DLD1 (cell line): ENCODE results near the gene CDC42EP5.
"Not testable (repeated sequence)": the region's sequence is repeated elsewhere in the genome, so short reads cannot be mapped to it uniquely, and the experiment has no call there.

Experiments used
- in situ Hi-C: cut with HindIII; loops from 2 replicates; pipeline ENCODE4 v1.10.0; 2017; ENCODE audit warnings: low sequenced_read_pairs

The CDC42EP5 gene, protein sequence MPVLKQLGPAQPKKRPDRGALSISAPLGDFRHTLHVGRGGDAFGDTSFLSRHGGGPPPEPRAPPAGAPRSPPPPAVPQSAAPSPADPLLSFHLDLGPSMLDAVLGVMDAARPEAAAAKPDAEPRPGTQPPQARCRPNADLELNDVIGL

DNA sequence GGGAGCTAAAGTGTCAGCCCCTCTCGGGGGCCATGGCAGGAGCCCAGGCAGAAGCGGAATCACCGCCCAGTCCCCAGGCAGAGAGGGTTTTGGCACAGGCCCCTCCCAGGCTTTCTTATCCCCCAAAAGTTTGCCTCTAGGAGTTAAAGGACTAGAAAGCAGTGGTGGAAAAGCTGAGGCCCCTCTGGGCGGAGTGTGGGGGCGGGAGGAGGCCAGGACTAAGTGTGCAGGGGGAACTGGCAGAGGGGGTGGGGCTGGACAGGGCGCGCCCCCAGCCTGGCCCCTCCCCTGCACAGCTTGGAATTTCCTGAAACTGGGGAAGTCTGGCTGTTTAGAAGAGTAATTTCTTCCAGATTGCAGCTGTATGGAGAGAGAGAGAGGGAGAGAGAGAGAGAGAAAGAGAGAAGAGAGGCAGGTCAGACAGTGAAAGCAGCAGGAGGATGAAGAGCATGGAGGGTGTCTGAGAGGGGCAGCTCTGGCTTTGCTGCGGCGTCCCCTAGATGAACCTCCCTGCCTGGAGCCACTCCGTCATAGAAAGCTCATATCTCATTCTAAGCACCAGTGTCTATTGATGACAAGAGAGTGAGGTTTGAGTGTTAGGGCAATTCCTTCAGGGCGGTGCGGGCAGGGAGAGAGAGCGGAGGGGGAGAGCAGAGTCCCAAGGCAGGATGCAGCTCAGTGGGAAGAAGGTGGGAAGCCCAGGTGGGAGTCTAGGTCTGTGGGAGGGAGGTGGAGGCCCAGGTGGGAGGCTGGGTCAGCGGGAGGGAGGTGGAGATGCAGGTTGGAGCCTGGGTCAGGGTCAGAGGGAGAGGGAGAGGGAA, at the start of gene CDC42EP5:
TSS of gene CDC42EP5 (minus strand) at position 226 of the 821 bp plus-strand sequence. CDS start 7,749 bp downstream, outside the sequence.
- in situ Hi-C loops: no loop called here

DNA sequence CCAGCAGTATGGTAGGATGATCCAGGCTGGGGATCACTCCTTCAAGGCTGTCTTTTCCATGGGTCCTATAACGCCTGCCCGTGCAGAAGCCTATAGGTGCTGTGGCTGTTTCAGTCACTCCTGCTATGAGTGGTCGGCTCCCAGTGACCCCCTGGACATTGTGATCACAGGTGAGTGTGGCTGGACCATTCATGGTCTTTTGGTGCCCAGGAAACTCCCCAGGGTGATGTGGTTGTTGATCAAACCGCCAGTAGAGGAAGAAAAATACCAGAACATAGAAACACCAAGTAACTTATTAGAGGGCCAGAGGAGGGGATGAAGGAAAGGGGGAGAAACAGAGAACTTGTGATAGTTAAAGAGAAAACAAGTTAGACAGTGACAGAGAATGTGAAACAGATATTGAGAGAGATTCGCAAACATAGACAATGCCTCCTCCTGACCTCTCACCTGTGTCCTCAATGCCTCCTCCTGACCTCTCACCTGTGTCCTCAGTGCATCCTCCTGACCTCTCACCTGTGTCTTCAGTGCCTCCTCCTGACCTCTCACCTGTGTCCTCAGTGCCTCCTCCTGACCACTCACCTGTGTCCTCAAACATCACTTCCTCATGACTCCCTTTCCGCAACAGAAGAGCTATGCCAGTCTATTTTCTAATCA, 48.9 kb upstream of the CDC42EP5 start:
- in situ Hi-C loops: no loop called here

DNA sequence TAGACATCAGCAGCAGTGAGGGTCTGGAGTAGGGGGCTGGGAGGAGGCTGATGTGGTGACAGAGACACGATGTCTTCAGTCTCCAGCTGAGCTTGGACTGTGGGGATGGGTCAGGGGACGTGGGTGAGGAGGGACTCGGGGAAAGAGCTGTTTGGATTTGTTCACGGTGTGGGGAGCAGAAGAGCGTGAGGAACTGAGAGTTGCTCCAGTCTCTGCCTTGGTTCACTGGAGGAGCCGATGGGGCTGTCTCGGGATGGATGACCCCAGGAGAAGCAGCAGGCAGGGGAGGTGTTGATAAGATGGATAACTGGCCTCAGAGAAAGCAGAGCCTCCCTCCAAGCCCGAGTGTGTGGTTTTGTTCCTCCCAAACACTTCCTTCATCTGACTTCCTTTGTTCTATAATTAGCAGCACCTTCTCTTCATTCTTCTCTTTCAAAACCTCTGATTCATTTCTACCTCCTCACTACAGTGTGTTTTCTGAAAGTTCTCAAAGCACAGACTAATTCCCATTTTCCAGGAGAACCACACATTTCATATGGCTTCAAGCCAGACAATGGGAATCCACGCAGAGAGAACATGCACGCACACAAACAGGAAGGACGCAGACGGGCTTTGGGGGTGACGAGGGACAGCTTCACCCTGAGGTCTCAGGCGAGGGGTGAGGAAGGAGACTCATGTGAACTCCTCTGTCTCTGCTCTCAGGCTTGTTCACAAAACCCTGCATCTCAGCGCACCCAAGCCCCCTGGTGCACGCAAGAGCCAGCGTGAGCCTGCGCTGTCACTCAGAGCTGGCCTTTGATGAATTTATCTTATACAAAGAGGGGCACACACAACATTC, 48.1 kb upstream of the CDC42EP5 start:
- in situ Hi-C loops: no loop called here

DNA sequence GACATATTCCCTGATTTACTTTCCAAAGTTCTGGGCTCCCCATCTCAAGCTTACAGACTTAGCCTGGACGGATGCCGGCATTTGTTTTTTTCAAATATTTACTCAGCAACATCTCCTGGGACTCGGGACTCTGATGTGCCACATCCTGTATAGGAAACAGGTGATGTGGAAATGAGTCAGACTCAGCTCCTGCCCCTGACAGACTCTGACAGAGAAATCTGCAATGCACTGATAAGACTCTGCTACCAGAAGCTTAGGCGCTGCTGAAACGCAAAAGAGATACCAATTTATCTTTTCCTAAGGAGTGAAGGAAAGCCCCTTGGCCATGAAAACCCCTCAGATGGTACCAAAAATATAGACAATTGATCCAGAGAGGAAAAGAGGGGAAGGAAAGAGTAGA, 45.7 kb upstream of the CDC42EP5 start:
- in situ Hi-C loops: no loop called here

DNA sequence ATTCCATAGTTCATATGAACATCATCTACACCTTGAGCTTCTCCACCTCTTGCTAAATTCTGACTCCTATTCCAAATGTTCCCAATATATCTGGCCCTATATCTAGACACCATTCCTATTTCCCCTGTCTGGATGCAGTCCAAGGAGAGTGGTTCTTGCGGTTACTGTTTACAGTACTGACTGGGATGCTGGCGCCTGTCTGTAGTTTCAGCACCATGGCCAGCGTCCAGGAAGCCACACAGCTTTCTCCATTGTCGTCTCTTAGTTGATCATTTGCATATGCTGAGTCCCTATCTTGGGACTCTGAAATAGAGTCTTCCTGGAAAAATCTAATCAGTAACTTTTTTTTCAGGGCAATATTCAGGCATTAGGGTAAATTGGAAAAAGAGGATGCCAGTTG, 44.4 kb upstream of the CDC42EP5 start:
- in situ Hi-C loops: no loop called here

DNA sequence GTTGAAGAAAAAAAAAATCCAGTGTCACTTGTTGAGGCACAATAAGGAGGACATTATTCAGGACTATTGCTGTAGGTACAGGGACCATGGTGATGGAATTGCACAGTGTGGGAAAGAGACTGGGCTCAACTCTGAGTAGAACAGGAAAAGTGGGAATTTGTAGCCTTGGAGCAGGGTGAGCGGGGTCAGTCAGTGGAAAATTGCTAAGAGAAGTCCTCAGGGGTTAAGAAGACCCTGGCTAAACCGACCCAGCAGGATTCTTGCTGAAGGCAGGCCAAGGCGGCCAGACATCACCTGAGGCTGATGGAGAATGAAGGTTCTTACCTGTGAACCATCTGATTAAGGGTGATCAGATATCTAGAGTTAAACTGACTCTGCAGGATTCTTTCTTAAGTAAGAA, 42.1 kb upstream of the CDC42EP5 start:
- in situ Hi-C loops: no loop called here

DNA sequence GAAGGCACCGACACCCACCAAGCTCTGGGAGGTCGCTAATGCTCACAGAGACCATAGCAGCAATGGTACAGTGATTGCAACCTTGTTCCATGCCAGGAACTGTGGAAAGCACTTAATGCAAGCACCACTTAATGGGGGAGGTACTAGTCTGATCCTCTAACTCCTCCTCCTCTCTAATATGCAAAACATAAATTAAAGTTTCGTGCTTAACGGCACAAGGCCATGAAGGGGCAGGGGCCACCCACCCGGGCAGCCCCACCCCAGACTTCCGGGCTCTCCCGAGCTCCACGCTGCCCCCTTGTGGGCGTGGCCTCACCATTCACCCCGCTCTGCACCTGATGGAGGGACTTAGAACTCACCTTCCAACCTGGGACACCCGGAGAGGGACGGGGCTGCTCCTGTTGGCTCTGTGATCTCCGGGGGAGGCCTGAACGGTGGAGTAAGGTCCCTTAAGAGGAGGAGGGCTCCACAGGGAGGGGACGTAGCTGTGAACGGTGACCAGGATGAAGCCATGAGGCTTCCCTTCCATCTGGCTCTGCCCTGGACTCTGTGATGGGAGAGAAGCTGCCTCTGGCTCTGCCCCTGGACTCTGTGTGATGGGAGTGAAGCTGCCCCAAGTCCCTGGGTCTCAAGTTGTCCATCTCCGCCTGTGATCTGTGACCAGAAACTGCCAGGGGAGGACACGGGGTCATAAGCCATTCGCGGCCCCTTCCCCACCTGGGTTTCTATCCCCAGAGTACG, 36.3 kb upstream of the CDC42EP5 start:
- in situ Hi-C loops: not testable (repeated sequence)

DNA sequence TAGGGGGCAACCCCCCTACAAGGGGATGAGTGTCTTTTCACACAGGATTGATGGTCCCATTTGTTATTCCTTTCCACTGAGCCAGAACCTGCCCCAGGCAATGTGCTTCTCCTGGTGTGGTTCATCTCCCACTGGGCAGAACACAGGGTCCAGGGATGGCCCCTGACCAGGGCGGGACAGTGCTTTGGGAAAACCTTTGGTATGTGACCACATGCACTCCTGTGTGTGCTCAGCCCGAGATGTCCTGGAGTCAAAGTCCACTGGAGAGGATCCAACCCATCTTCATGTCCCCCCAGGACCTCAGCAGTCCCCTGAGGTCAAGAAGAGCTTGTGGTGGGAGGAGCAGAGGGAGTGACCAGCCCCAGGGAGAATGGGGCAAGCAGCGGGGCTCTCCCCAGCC, 35.4 kb upstream of the CDC42EP5 start:
- in situ Hi-C loops: not testable (repeated sequence)

DNA sequence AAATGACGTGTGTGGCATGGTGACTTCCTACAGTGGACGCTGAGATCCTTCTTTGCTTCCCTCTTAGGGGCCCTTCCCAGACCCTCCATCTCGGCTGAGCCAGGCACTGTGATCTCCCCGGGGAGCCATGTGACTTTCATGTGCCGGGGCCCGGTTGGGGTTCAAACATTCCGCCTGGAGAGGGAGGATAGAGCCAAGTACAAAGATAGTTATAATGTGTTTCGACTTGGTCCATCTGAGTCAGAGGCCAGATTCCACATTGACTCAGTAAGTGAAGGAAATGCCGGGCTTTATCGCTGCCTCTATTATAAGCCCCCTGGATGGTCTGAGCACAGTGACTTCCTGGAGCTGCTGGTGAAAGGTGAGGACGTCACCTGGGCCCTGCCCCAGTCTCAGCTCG, 34.7 kb upstream of the CDC42EP5 start:
- in situ Hi-C loops: no loop called here

DNA sequence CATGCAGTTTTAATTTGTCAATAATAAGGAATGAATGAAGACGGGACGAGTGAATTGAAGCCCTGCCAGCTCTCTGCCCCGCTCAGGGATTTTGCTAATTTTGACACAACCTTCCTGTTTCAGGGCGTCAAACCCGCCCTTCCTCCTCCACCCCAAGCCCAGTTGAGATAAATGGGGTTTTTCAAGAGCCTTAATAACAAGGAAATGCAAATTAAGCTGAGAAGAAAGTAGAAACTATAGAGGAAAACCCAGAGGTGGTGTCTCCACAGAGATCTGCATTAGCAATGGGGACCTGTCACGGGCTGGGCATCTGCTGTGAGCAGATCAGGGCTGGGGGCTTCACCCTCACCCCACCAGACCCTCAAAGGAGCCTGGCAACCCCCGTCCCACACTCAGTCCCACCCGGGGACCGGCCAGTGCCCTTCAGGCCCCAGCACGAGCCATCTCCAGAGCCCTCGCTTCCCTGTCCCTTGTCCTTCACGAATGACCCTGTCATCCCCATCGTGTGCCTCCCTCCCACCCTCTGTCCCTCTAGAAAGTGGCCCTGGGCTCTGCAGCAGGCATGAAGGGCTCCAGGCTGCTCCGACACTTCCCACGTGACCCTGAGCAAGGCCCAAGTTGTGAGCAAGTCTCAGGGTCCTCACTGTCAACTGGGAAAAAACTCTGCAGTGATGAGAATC, 34.1 kb upstream of the CDC42EP5 start:
- in situ Hi-C loops: not testable (repeated sequence)

DNA sequence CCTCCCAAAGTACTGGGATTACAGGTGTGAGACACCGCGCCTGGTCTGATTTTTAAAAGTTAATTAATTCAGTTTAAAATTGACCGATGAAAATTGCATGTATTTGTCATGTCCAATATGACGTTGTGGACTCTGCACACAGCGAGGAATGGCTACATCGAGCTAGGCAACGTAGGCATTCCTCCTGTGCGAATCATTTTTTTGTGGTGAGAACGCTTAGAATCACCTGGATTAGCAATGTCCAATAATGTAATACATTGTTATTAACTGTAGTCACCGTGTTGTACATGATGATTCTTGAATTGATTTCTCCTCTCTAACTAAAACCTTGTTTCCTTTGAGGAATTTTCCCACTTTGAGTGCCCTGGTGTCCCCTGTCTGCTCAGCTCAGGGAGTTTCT, 33.0 kb upstream of the CDC42EP5 start:
- in situ Hi-C loops: no loop called here

DNA sequence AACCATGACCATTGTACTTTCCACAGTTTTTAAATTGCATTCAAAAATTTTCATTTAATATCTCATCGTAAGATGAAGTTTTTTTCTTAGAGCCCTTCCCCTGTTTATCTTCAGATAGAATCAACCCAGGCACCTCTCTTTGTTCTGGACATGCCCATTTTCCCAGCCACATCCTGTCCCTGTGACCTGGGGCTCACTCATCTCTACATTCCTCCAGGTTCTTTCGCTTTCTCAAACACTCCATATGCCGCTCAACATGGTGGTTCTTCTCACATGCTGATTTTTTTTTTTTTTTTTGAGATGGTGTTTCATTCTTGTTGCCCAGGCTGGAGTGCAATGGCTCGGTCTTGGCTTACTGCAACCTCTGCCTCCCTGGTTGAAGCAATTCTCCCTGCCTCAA, 32.4 kb upstream of the CDC42EP5 start:
- in situ Hi-C loops: not testable (repeated sequence)

DNA sequence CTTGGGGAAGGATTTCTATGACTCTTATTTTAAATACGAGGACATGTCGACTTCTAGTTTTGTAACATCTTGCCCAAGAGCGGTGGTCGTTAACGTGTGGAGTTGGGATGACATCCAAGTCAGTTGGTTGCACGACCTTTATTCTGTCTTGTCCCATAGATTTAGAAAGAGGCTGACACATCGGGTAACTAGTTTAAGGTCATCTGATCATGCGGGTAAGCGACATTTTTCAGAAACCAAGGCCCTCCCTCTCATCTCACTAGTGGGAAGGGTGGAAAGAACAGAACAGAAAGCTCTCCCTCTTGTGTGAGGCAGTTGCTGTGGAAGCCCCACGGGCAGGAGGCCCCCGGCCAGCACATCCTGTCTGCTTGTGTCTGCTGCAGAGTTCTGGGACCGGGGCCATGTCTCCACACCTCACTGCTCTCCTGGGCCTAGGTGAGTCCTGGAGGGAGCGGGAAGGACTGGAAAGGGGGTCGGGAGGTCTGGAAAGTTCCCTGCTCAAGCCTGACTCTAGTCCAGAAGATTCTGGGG, 29.5 kb upstream of the CDC42EP5 start, which contains the start of gene LAIR2:
TSS of gene LAIR2 (plus strand) at position 314 of the 531 bp plus-strand sequence. CDS start at position 402, 88 bp downstream.
- in situ Hi-C loops: no loop called here

DNA sequence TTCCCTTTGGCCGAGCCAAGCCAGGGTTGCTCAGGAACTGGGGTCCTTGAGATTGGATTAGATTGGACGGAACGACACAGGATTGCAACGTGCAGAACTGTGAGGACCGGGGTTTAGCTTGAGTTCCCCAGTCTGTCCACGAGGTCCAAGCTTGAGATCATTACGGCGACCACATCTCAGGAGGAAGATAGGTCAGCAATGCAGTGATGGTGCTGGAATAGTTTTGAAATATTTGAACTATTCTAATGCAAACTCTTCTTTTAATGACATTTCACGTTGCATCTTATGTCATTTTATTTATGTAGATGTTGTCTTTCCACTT, 25.3 kb upstream of the CDC42EP5 start:
- in situ Hi-C loops: not testable (repeated sequence)

DNA sequence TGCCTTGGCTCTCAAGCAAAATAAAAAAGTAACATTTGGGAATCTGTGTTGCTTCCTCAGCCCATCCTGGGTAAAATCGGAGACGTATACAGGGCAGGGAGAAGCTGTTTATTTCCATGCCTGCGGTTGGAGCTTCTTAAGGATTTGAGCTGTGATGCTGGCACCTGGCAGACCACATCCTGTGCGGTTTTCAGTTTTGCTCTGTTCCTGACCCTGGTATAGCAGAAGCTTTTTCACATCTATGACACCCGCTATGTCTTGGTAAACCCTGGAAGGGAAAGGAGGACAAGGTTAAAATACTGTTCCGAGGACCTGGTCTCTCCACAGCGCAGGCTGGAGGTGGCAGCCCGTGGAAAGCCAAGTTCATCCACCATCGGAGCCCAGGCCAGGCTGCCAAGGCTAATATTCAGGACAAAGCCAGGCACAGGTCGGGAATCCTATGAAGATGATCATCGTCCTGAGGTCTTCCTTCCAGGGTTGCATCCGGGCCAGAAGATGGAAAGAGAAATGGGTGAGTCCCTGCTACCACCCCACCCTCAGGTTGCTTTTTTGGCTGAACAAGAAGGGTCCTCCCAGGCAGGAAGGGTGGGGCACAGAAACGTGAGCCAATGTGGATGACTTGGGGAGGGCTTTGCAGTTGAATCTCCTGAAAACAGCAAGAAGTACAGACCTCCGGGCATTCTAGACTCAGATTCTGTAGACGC, 24.8 kb upstream of the CDC42EP5 start:
- in situ Hi-C loops: not testable (repeated sequence)

DNA sequence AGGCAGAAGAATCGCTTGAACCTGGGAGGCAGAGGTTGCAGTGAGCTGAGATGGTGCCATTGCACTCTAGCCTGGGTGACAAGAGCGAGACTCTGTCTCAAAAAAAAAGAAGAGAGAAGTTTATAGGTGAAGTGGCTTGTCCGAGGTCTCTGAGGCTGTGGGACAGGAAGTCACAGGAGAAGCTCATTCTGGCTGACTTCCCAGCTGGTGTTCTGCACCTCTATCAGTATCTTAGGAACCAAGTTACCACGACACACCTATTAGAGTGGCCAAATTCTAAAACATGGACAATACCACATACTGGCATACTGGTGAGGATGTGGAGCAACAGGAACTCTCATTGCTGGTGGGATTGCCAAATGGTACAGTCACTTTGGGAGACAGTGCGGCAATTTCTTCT, 22.2 kb upstream of the CDC42EP5 start:
- in situ Hi-C loops: not testable (repeated sequence)

DNA sequence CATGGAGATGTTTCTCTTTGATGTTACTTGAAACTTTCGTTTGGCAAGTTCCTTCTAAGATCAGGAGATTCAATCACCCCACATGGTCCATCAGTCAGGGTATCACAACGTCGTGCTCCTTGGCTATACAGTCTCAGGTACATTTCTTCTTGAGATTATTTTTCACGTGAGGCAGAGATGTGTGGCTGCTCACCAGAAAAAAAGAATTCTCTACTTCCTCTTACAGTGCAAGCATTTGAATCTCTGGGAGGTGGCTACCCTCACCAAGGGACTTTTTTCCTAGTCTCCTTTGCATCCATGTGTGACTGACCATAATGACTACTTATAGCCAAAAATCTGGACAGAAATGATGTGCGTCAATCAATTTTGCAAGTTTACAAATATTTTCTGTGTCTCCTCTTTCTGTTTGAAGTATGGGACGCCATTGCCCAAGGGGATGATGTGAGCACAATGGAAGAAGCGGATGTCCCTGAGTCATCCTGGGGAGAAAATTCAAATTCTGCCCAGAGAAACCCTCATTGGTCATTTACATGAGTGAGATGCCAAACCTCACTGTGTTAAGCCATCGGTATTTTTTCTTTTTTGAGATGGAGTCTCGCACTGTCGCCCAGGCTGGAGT, 21.0 kb upstream of the CDC42EP5 start:
- in situ Hi-C loops: no loop called here

DNA sequence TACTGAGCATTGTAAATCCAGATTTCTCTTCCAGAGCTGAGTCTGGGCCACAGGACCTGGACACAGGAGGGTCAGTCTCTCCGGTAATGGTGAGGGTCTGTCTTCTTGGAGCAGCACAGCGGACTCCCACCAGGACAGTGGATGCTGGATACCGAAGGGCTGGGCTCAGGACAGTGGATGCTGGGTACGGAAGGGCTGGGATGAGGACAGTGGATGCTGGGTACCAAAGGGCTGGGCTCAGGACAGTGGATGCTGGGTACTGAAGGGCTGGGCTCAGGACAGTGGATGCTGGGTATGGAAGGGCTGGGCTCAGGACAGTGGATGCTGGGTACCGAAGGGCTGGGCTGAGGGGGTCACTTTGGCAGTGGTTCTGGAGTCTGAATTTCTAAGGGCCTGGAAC, 20.0 kb upstream of the CDC42EP5 start:
- in situ Hi-C loops: not testable (repeated sequence)

DNA sequence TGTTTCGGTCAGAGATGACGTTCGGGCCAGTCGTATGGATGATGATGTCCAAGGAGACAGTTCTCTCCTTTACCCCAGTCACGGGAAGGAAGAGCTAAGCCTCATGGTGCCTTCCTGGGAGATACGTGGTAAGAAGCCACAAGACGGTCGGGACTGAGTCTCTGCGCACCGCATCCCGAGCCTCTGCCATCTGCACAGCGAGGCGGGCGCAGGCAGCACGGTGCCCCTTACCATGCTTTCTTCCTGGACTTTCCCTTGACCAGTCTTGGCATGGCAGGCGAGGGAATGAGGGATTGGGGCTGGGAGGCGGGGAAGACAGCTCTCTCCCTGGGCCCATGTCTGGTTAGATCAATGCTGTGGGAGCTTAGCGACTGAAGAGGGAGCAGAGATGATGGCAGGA, 19.5 kb upstream of the CDC42EP5 start:
- in situ Hi-C loops: no loop called here
